MCF 10A (cell line): ENCODE measurements around the gene CENATAC. TPM values are rescaled to one million over a fixed set of nuclear protein-coding genes. Genes with fewer than 3 reads are reported as not detected.

Source experiments
- BruUV-seq: library from RNA; stranded (reverse); fragments of 400-500 nt; replicated peaks from 2 replicates; lab custom pipeline; 2021; lab: Mats Ljungman, UMichigan
- CTCF ChIA-PET: fragments of 300-600 bp; sonication (Branson Sonifier 250); formaldehyde crosslinking; extraction: SDS; loops from one replicate; lab custom pipeline; 2021; ENCODE audit warnings: antibody characterized with exemption, inconsistent platforms; lab: Yijun Ruan, JAX
- POLR2A ChIA-PET: fragments of 300-600, 350-650 bp; sonication (Branson Sonifier 250); formaldehyde crosslinking; extraction: SDS; loops from one replicate; lab custom pipeline; 2020; ENCODE audit warnings: antibody characterized with exemption, inconsistent platforms; lab: Yijun Ruan, JAX
- DNase-seq: peaks from one replicate; pipeline ENCODE4 v3.0.0-alpha.2; 2018; ENCODE audit not compliant: unreplicated experiment
- H3K27ac Mint-ChIP-seq: one replicate; pipeline ENCODE4 v1.8.0; 2022; ENCODE audit warnings: mild to moderate bottlenecking, low read depth, mixed read lengths; ENCODE audit not compliant: unreplicated experiment
- H3K27me3 Mint-ChIP-seq: one replicate; pipeline ENCODE4 v1.8.0; 2022; ENCODE audit warnings: mixed read lengths; ENCODE audit not compliant: insufficient read depth, unreplicated experiment
- H3K36me3 Mint-ChIP-seq: one replicate; pipeline ENCODE4 v1.8.0; 2022; ENCODE audit warnings: mild to moderate bottlenecking, moderate library complexity, mixed read lengths; ENCODE audit not compliant: insufficient read depth, unreplicated experiment
- H3K4me1 Mint-ChIP-seq: one replicate; pipeline ENCODE4 v1.8.0; 2022; ENCODE audit warnings: mixed read lengths; ENCODE audit not compliant: insufficient read depth, unreplicated experiment
- H3K4me3 Mint-ChIP-seq: one replicate; pipeline ENCODE4 v1.8.0; 2022; ENCODE audit warnings: mild to moderate bottlenecking, moderate library complexity, mixed read lengths; ENCODE audit not compliant: unreplicated experiment
- H3K9me3 Mint-ChIP-seq: one replicate; pipeline ENCODE4 v1.8.0; 2022; ENCODE audit warnings: mixed read lengths; ENCODE audit not compliant: unreplicated experiment
- CTCF ChIP-seq: fragments of 200-600 bp; IDR thresholded peaks from one replicate; pipeline ENCODE4 v1.8.0; 2022; ENCODE audit warnings: antibody characterized with exemption, mild to moderate bottlenecking; ENCODE audit not compliant: unreplicated experiment
- intact Hi-C: fragments of 100-400 bp; cut with micrococcal nuclease; formaldehyde crosslinking; loops from 2 replicates; pipeline ENCODE4 v1.14.1; 2022
- total RNA-seq: library from RNA; stranded (reverse); gene quantifications from 2 replicates; pipeline ENCODE4 v1.2.3, GENCODE V29; 2022

CENATAC gene
- total RNA-seq, 1 experiment from 2014 or later: 49.0 TPM

- no TSS peak for BruUV-seq
- TF ChIP-seq CTCF: no peak
- intact Hi-C loops: loop anchor here (2.0 to 5.0 kb wide), 3 partner anchors 82 to 179 kb away; partner anchors contain the start of gene DPAGT1
- Mint-ChIP-seq H3K27ac (peak within 1 kb of the TSS; percentile 98), H3K36me3 (peaks cover 86% of the 10 kb centered on the region), H3K9me3 (no peaks in the 10 kb centered on the region), H3K4me1 (peaks cover 22% of the 10 kb centered on the region), H3K27me3 (no peaks in the 10 kb centered on the region), H3K4me3 (peak within 1 kb of the TSS; percentile 94)
- peak; percentile 97 for DNase-seq
- ChIA-PET CTCF (interaction anchor here (0.5 to 1.7 kb wide), 6 partner anchors 12 to 320 kb away, joined by 3 to 5 read pairs (median 4); no protein-coding TSS in a partner anchor), POLR2A (interaction anchor here (0.6 to 15.1 kb wide), 26 partner anchors 10 to 616 kb away, joined by 3 to 286 read pairs (median 4); partner anchors contain the start of genes C2CD2L, CENATAC, DPAGT1 and HMBS)
These were observed 20.4 kb downstream of the CENATAC start, which contains the start of the genes RPS25 and TRAPPC4 for GRCh38 chr11:119018074-119018938. Gene RPS25 (minus strand): TSS chr11:119018343. CDS start chr11:119018284, 59 bp downstream. Gene TRAPPC4 (plus strand): TSS chr11:119018766. CDS start chr11:119018796, 30 bp downstream.

- no peak for DNase-seq
- peak overlapping the region; percentile 98 for H3K27ac Mint-ChIP-seq
- no peaks in the 10 kb centered on the region for H3K27me3 Mint-ChIP-seq
- no peak for TF ChIP-seq CTCF
- no TSS peak for BruUV-seq
- H3K4me3 Mint-ChIP-seq: peak overlapping the region; percentile 94
- peaks cover 78% of the 10 kb centered on the region for H3K36me3 Mint-ChIP-seq
- POLR2A ChIA-PET: interaction anchor here (0.6 to 15.1 kb wide), 13 partner anchors 9 to 145 kb away, joined by 3 to 286 read pairs (median 8); partner anchors contain the start of genes CENATAC, DPAGT1, HMBS and HYOU1
- H3K4me1 Mint-ChIP-seq: peaks cover 22% of the 10 kb centered on the region
- CTCF ChIA-PET: interaction anchor here (0.6 to 2.3 kb wide), 3 partner anchors 12 to 764 kb away, joined by 4 to 7 read pairs (median 4); no protein-coding TSS in a partner anchor
- intact Hi-C loops: loop anchor here (2.0 to 5.0 kb wide), 3 partner anchors 81 to 177 kb away; partner anchors contain the start of gene DPAGT1
- no peaks in the 10 kb centered on the region for H3K9me3 Mint-ChIP-seq
These were observed 22.1 kb downstream of the CENATAC start for GRCh38 chr11:119019996-119020395.

- Mint-ChIP-seq H3K36me3 (peaks cover 69% of the 10 kb centered on the region), H3K4me1 (peaks cover 7% of the 10 kb centered on the region), H3K27ac (no peak overlapping the region), H3K4me3 (no peak overlapping the region), H3K9me3 (no peaks in the 10 kb centered on the region), H3K27me3 (no peaks in the 10 kb centered on the region)
- TF ChIP-seq CTCF: no peak
- no peak for DNase-seq
- CTCF ChIA-PET: interaction anchor here (0.6 to 1.4 kb wide), 3 partner anchors 9 to 99 kb away, joined by 3 to 6 read pairs (median 3); no protein-coding TSS in a partner anchor
- POLR2A ChIA-PET: interaction anchor here (1.1 to 15.1 kb wide), 3 partner anchors 10 to 81 kb away, joined by 3 to 286 read pairs (median 3); partner anchors contain the start of gene CENATAC
- no TSS peak for BruUV-seq
- intact Hi-C loops: no loop called here
These were observed 23.7 kb downstream of the CENATAC start for GRCh38 chr11:119021631-119022030.
